ENCODE data around the gene AOPEP.
"Not testable (repeated sequence)": the region's sequence is repeated elsewhere in the genome, so short reads cannot be mapped to it uniquely, and the experiment has no call there.

Gene AOPEP

DNA sequence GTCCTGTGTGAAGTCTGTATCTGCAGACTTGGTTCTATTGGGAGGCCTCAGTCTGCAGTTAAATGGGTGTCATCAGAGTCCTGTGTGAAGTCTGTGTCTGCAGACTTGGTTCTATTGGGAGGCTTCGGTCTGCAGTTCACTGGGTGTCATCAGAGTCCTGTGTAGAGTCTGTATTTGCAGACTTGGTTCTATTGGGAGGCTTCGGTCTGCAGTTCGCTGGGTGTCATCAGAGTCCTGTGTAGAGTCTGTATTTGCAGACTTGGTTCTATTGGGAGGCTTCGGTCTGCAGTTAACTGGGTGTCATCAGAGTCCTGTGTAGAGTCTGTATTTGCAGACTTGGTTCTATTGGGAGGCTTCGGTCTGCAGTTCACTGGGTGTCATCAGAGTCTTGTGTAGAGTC is 239.1 kb downstream of the AOPEP start:
- not testable (repeated sequence) for DNase-seq (ENCODE audit: low spot score)

DNA sequence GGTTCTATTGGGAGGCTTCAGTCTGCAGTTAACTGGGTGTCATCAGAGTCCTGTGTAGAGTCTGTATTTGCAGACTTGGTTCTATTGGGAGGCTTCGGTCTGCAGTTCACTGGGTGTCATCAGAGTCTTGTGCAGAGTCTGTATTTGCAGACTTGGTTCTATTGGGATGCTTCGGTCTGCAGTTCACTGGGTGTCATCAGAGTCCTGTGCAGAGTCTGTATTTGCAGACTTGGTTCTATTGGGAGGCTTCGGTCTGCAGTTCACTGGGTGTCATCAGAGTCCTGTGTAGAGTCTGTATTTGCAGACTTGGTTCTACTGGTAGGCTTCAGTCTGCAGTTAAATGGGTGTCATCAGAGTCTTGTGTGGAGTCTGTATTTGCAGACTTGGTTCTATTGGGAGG is 239.5 kb downstream of the AOPEP start:
- not testable (repeated sequence) for DNase-seq (ENCODE audit: low spot score)

DNA sequence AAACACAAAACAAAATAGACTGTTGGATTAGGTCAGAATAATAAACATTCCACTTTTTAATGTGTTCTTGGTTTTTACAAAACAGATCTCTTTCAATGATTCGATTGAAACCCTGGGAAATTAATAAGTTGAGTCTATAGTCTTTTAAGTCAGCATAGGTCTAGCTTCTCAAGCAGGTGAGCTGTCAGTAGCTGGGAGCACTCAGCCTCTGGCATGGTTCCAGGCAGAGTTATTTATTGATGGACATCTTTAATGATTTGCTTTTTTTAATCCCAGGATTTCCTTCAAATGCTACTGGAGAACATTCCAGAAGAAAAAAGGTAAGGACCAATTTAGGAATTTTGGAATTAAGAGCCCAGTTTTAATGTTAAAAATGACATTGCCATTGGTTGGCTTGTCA is 241.0 kb downstream of the AOPEP start:
- peak; percentile 87 for DNase-seq (ENCODE audit: low spot score)

DNA sequence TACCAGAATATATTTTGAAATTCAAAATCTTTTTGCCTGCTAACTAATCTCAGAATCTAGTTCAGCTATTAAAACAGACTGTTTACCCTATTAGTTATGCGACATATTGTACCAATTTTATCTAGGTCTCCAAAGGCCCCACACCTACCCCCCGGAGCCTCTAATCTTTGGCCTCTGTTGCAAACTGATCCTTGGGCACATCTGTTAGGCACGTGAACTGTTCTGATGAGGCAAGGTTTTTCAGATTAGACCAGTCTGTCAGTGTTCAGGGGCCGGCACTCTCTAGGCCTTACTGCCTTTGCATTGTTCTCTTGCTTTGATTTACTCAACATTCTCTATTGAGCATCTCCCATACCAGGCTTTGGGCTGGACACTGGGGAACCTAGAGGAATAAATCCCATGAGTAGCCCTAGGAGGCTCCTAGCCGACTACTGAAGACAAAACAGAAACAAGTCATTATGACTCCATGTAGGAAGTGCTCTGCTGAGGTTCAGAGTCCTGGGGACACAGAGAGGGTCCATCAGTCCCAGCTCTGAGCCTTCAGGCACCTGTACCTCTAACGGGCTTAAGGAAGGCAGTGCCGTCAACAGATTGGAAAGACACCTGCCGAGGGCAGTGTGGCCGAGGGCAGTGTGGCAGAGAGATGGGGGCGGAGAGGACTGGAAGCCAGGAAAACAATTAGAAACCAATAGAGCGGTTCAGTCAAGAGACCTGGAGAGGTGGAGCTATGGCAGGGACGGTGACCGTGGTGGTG is 245.1 kb downstream of the AOPEP start:
- DNase-seq (ENCODE audit: low spot score): no peak

DNA sequence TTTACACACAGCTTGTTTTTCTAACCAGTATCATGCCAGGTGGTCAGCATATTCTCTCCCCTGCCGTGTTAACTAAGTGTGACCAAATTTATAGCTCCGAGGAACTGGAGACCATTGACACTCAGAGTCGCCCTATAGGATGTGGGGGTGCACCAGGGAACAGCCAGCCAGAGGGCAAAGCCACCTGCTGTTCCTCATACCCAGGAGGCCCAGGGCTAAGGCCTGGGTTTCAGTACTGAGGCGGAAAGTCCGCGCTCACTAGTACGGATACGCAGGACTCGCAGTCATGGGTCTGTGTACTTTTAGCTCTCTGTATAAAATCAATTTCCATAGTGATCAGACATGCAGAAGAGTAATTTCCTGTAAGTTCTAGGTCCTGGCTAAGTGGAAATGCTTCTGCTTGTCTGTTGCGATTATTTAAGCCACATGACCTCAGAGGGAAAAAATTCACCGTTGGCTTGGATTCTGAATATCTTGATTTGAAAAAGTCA is 247.0 kb downstream of the AOPEP start:
- peak; percentile 28 for DNase-seq (ENCODE audit: low spot score)

DNA sequence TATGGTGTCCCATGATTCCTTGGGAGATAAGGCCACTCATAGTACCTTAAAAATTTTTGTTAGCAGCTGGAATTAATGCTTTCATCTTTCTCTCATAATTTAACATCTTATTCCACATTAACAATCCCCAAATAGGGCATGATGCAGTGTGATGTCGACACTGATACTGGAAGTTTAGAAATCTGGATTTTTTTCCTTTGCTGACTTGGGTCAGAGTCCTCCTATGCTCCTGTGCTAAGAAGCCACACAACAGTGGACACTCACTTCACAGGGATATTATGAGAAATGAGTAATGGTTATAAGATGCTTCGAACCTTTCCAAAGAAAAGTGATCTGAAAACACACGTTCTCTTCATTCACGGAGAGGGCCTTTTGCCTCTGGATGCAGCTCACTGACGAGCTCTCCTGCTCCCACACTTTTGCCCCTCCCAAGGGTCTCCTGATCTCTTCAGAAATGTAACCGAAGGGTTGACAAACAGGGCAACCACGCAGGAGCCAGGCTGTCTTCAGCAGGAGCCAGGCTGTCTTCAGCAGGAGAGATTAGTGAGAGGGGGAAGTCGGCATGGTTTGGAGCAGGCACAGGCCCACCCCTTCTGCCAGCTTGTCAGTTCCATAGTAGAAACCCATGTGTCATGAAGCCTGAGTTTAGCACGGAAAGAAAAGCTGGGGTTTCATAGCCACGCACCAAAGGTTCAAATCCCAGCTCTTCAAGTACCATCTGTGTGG is 247.8 kb downstream of the AOPEP start:
- DNase-seq (ENCODE audit: low spot score): no peak

DNA sequence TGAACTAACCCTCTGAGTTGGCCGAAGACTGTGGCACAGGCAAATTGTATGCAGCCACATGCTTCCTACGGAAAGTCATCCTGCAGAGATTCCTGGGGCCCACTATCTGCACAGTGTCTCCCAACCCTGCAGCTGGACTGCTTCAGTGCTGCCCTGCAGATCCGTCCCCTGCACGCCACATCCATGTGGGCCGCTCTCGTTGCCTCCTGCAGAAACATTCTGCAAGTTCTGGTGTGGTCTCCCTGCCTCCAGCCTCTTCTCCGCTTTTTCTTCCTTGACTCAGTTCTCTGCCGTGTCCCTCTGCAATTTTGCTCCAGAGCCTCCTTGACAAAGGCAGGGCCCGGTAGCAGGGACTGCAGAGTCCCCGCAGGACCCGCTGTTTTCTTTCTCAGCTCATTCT is 249.0 kb downstream of the AOPEP start:
- no peak for DNase-seq (ENCODE audit: low spot score)

DNA sequence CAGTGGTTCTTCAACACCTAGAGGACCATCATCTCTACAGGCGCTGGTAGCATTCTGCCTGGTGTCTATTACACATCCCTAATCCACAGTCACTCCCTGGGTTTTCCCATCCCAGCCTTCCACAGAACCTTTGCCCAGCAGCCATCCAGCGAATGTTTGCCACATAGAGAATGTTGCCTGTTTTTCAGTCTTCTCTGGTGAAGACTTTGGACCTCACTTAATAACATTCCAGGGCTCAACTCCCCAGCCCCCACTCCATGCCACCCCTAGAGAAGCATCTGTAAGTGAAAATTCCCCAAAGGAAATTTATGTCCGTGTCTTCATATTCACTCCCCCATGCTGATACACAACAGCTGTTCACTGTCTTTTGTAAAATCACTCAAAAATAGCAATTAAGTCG is 249.6 kb downstream of the AOPEP start:
- no peak for DNase-seq (ENCODE audit: low spot score)

DNA sequence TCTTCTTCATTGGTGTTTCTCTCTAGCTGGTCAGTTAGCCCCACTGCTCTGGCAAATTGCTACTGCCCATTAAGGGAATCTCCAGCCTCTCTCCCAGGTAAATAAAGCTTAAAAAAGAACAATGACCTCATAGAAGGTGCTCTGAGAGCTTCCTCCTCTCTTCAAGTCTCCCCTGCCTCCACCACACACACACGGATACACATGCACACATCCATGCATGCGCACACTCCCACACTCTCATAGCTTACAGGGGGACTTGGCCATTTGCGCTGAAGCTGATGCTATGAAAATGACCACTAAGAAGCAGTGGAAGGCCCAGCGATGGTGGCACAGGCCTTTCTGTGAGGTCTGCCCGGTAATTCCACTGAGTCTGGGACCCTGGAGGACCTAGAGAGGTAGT is 250.9 kb downstream of the AOPEP start:
- no peak for DNase-seq (ENCODE audit: low spot score)

DNA sequence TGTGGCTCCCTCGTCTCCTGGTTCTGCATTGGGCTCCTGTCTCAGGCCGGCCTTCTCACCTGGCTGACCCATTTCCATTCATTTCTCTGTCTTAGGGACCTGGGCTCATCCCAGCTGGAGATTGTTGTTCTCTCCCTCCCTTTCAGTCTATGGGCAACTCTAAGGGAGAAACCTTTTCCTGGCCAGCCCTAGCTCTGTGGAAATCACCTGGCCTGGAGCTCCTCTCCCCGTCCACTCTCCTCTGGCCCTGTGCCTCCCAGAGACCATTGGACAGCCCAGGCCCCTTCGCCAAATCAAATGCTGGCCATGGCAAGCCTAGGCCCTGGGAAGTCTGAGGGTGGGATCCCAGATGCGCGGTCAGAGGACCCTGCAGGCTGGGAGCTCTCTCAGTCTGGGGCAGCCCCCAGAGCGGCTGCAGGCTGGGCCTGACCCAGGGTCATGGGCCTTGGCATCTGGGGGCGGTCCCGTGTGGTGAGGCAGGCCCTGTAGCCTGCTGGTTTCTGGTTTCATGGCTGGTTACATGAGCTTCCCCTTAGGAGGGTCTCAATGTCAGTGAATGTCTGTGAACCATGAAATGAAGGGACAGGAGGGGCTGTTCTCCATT is 253.5 kb downstream of the AOPEP start:
- no peak for DNase-seq (ENCODE audit: low spot score)

DNA sequence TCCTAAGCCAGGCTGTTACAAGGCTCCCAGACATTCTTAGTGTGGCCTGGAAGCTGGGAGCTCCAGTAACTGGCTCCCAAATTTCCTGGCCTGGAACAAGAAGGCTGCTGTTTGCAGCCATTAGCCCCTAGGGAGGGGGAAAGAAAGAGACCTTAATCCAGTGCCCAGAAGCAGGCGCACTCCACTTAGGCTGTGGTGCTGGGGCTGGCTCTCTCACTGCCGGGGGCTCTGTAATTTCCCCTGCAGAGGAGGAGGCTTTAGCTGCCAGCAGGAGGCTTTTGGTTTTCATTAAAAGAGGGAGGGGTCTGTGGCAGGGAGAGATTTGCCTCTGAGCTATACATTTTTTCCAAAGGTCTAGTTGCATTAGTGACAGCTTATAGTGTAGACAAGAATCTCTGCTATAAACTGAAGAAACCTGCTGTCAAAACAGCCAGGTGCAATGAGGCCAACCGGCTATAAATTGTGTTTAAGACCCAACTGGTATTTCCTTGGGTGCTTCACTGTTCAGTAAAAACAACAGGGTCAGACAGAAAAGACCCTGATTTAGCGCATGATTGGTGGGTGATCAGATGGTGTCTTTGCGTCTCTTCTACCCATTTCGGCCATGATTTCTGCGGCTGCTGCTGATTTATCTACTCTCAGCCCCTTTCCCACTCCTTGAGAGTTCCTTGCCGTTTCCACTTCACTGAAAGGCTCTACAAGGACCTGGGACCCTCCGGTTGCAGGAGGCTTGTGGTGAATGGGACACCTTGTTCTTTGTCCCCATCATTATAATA is 254.6 kb downstream of the AOPEP start:
- DNase-seq (ENCODE audit: low spot score): no peak

DNA sequence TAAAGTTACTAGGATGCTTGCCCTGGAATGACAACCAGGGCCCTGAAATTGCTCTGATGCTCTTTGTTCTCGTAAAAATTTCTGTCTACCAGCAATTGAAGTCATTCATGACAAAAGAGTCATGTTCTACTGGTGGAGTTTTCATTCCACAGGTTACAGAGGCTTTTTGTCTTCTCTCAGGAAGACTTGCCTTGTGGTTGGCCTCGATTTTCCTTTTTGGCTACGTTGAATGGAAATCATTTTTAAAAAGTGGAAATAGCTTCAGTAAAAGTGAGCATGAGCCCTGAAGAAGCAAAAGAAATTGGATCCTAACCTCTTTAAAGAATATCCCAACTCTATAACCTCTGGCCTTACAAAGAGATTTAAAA is 255.2 kb downstream of the AOPEP start:
- DNase-seq (ENCODE audit: low spot score): no peak

DNA sequence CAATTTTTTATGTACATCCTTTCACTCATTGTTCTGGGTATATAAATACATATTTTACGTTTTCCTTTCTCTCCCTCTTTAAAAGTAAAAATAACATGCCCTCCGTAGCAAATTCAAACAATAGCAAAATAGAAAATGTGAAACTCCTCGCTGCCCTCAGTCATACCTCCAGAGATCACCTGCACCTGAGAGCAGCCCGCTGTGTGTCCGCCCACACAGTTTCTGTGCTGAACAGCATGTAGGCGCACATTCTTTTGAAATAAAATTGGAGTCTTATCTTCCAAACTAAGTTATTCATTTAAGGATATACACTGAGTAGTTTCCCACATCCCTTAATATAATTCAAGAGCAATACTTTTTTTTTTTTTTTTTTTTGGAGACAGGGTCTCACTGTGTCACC is 255.7 kb downstream of the AOPEP start:
- no peak for DNase-seq (ENCODE audit: low spot score)

DNA sequence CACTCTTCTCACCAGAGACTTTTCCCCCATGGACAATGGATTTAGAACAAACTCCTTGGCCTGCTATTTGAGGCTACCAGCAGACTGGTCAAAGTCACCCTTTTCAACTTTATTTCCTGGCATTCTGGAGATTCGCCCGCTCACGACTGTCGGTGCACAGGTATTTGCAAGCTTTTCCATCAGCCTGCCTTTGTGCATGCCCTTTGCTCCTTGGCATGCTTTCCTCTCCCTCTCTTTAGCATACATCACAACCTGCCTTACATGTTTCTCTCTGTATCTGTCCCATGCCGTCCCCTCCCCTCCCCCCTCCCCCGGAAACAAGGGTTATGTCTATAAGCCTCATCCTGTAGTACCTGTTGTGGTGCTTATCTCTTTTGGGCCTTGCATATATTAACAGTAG is 257.1 kb downstream of the AOPEP start:
- no peak for DNase-seq (ENCODE audit: low spot score)

DNA sequence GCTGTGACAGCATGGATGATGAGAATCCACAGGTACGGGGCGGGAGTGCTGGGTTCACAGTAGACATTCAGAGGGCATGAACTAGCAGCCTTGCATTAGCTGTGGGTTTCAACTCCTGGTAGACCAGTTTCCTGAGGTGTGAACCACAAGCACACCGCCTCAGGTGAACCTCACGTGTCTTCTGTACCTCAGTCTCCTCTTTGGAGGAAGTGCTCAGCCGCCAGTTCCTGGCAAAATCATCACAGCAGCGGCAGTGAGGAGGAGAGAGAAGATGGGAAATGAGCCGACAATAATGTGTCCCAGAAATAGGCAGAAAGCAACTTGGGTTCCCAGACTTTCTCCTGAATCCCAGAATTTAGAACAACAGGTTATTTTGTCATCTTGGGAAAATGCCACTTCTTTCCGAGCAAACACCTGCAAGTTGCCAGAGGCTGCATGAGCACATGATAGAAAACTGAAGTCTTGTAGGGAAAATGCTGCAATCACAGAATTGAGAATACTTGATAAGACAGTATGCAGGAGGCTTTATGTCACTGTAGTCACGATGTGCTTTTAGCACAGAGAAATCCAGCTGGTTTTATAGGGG is 258.5 kb downstream of the AOPEP start:
- DNase-seq (ENCODE audit: low spot score): no peak

DNA sequence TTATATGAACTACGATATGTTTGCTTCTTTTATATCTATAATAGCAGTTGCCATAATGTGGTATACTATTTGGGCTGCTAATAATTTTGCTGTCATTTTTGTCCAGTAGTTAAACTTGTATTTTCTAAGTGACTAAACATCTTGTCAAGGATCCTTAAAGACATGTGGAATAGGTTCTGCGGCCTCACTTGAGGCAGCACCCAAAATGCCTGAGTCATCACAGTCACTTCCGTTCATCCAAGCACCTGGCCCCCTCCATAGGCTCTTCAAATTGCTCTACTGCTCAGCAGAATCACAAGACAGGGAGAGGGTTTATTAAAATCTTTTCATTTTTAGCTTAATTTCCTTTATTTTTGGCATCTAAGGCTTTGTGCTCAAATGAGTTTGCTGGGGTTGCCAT is 259.1 kb downstream of the AOPEP start:
- no peak for DNase-seq (ENCODE audit: low spot score)

DNA sequence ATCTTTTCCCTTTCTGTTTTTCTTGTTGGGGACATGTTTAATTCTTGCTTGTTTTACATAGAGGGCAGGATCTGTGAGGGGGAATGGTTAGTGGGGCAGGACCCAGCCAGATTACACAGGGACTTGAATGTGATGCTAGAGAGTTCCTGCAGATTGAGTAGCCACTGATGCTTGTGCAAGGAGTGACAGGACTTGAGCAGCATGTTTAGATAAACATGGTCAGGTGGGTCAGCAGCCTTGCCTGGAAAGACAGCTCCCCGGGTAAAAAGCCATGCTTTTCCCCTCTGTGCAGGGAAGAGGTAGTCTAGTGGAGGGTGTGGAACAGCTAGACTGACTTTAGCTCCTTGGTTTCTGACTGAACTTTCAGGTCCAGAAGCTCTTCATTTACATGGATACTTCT is 261.2 kb downstream of the AOPEP start:
- DNase-seq (ENCODE audit: low spot score): no peak

DNA sequence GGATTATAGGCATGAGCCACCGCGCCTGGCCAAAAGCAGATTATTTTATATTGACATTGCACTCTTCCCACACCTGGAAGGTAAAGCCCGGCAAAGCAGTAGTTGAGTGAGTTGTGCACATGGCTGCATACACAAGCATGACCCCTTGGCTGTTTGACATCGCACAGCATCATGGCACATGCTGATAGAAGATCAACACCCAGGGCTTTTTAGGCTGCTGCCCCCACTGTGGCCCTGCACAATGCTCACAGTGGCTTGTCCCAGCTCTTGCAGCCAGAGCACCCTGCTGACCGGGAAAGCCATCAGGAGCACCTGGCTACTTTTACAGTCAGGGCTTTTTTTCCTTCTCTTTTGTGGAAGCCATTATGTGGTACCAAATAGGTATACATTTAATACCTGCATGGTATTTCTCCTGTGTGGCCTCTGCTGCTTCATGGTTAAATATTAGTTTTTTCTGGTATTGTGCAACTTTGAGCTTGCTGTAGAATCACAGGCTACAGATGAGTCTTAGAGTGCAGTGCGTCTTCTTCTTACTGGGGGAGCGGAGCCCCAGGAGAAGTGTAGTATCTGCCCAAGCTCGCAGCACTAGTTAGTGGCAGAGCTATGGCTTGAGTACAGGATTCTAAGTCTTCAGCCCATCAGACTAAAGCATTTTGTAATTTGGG is 264.5 kb downstream of the AOPEP start:
- DNase-seq (ENCODE audit: low spot score): no peak

DNA sequence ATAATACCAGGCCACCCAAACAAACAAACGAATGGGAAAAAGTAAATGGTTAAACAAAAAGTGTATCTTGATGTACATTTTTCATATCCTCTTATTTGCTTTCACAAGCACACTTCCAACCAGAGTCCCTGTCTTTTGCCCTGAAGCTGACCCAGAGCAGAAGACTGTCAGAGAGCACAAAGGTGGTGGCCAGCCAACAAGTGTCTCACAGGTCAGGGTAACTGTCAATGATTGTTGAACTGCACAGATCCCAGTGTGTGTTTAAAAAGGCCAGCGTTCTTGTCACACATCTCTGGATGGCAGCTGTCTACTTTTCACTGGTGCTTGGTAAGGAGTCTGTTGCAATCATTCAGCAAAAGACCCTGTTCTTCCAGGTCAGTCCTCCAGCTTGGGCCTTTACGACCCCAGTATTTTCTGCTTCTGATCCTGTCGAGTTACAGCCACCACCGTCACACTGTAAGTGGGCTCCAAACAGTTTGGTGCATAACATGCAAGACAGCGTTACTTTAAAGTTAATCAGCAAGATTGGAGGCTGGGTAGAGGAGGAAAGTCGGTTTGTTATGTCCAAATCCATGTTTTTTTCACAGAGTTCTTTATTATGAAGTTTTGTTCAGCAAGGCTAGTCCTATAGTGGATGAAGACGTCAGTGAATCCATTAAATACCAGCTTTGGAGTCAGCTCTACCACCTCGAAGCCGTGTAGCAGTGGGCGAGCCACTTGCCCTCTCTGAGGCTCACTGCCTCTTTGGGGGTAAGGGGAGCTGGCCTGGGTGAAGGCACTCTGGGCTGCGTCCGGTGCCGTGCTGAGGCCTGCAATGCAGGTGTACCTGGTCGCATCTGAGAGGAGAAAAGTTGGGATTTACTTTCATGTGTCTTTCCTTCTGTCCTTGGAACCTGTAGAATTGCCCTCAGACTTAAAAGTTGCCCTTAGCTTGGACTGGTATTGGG is 265.7 kb downstream of the AOPEP start:
- peak; percentile 44 for DNase-seq (ENCODE audit: low spot score)

DNA sequence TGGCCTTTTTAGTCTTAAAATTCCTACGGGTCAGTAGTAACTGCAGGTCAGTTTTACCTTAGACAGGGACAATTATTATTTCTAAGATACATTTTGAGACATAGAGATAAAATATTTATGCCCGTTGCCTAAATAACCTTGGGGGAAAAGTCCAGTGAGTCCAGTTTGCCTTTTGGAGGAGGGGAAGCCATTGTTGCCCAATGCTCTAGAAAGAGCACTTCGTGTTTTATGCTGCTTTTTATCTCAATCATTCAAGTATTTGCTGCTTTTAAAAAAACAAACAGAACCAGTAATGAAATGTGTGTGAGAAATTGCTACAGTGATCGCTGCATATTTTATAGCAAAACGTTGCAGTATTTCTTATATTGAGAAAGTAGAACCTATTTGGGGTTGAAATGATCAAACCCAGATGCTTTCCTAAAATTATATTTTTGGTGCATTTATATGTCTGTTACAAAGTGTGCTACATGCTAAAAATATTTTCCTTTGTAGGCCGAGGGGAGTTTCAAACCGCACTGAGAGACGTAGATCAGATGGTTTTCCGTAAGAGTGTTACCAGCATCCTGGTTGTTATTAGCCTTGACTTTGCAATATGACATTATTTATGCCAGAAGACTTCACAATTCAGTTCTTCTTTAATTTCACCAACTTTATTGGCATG is 266.8 kb downstream of the AOPEP start:
- no peak for DNase-seq (ENCODE audit: low spot score)
